Stimulated activated naive CD8-positive, alpha-beta T cell treated with anti-CD3 and anti-CD28 coated beads, Interleukin-15, amount 100 ng/mL, for 72 hours (primary cell): Measurements from ENCODE around the gene PDE9A.

Experiments used
- ATAC-seq: fragments of 150-1000 bp; cut with Tn5 transposase; 2 replicates; pipeline ENCODE4 v1.10.0; 2021; ENCODE audit warnings: mild to moderate bottlenecking, moderate library complexity
- DNase-seq, 2 donors: peaks; one replicate each; pipeline ENCODE4 v3.0.0; 2021 to 2022
- H3K27ac Mint-ChIP-seq, 2 donors: one replicate each; pipeline ENCODE4 v1.8.0; 2022; ENCODE audit warnings: mild to moderate bottlenecking in 2 of 2, mixed read lengths in 2 of 2, moderate library complexity in 2 of 2
- H3K27me3 Mint-ChIP-seq: one replicate; pipeline ENCODE4 v1.8.0; 2022; ENCODE audit warnings: mixed read lengths
- H3K4me1 Mint-ChIP-seq: one replicate; pipeline ENCODE4 v1.8.0; 2022; ENCODE audit warnings: mild to moderate bottlenecking, mixed read lengths
- H3K4me3 Mint-ChIP-seq, 2 donors: one replicate each; pipeline ENCODE4 v1.8.0; 2022; ENCODE audit warnings: mild to moderate bottlenecking in 2 of 2, mixed read lengths in 2 of 2, moderate library complexity in 1 of 2
- H3K9me3 Mint-ChIP-seq, 2 donors: one replicate each; pipeline ENCODE4 v1.8.0; 2022; ENCODE audit warnings: mixed read lengths in 2 of 2

The PDE9A gene

DNA sequence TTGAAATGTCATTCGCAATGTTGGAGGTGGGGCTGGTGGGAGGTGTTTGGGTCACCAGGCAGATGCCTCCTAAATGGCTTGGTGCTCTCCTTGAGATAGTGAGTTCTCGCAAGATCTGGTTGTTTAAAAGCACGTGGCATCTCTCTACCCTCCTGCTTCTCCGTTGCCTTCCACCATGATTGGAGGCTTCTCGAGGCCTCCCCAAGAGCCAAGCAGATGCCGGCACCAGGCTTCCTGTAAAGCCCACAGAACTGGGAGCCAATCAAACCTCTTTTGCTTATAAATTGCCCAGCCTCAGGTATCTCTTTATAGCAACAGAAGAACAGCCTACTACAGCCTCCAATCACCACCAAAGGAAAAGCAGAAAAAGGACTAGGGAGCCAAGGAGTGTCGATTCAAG is 80.5 kb downstream of the PDE9A start:
- Mint-ChIP-seq H3K4me1 (peaks cover 49% of the 10 kb centered on the region), H3K4me3 (no peak overlapping the region)
- ATAC-seq: no peak

DNA sequence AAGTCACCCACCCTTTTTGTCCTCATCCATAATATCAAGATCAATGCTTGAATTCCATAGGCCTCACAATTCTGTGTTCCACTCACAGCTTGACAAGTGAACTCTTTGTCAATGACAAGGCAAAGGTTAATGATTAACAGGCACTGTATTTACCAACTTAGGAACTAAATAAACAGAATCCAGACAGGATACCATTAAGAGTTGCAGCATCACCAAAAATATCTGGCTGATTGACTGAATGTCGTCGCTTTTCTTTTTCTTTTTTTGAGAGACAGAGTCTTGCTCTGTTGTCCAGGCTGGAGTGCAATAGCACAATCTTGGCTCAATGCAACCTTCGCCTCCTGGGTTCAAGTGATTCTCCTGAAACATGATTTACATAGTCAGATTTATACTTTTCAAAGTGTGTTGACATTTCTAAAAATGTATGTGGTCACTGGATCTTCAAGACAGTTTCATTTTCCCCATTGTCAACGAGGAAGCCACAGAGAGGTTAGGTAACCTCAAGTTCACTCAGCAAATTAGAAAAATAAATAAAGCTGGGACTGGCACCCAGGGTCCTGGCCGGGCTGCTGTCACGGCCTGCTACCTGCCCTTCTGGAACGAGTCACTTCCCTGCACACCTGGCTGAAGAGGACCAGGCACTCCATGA is 81.0 kb downstream of the PDE9A start:
- Mint-ChIP-seq H3K27me3 (no peaks in the 10 kb centered on the region), H3K4me3 (peak overlapping the region; percentile 42 to 70), H3K9me3 (peaks cover 0 to 4% of the 10 kb centered on the region in 2 donors), H3K27ac (peak overlapping the region in 1 of 2 donors; percentile 77), H3K4me1 (peaks cover 53% of the 10 kb centered on the region)
- DNase-seq: no peak
- ATAC-seq: peak; percentile 55

More for the DNA sequence above, 80.5 kb downstream of the PDE9A start:
- Mint-ChIP-seq H3K27ac (no peak overlapping the region), H3K27me3 (no peaks in the 10 kb centered on the region), H3K9me3 (peaks cover 0 to 10% of the 10 kb centered on the region in 2 donors)
- no peak for DNase-seq

DNA sequence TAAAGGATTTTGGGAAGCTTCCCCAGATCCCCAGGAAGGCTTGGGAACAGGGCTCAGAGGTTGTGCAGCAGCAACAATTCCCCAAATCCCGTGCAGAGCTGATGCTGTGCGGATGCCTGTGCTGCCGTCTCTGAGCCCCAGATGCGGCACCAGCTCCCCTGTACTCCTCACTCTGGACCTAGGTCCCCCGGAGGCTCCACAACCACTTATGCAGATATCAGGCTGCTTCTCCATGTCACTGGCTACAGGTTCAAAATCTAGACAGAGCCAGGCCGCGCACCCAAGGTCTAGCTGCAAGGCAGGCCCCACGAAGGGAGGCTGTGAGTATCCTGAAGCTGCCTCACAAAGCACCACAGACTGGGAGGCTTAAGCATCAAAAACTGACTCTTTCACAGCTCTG is 81.6 kb downstream of the PDE9A start:
- no peaks in the 10 kb centered on the region for H3K9me3 Mint-ChIP-seq
- no peaks in the 10 kb centered on the region for H3K27me3 Mint-ChIP-seq
- ATAC-seq: no peak
- peak overlapping the region in 1 of 2 donors; percentile 20 for H3K4me3 Mint-ChIP-seq
- H3K4me1 Mint-ChIP-seq: peaks cover 54% of the 10 kb centered on the region
- no peak overlapping the region for H3K27ac Mint-ChIP-seq
- no peak for DNase-seq

DNA sequence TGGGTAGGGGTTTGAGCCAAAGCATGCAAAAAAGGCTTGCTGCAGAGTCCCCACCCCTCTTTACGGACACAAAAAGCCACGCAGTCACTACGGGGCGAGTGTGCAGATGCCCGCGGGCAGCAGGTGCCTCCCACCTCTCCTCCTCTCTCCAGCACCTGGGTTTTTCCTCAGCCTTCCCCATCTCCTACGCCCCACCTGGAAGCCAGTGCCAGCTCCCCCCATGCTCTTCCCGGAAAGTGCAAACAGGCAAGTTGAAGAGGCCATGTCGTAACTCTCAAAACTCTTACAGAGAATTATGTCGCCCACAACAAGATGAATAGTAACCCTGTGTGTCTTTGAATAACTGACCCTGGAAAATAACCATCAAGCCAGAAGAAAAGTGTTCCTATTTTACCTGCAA is 82.5 kb downstream of the PDE9A start:
- Mint-ChIP-seq H3K27ac (peak overlapping the region in 1 of 2 donors; percentile 42), H3K27me3 (no peaks in the 10 kb centered on the region), H3K4me1 (peaks cover 54% of the 10 kb centered on the region), H3K9me3 (no peaks in the 10 kb centered on the region), H3K4me3 (no peak overlapping the region)
- DNase-seq: no peak
- ATAC-seq: no peak

DNA sequence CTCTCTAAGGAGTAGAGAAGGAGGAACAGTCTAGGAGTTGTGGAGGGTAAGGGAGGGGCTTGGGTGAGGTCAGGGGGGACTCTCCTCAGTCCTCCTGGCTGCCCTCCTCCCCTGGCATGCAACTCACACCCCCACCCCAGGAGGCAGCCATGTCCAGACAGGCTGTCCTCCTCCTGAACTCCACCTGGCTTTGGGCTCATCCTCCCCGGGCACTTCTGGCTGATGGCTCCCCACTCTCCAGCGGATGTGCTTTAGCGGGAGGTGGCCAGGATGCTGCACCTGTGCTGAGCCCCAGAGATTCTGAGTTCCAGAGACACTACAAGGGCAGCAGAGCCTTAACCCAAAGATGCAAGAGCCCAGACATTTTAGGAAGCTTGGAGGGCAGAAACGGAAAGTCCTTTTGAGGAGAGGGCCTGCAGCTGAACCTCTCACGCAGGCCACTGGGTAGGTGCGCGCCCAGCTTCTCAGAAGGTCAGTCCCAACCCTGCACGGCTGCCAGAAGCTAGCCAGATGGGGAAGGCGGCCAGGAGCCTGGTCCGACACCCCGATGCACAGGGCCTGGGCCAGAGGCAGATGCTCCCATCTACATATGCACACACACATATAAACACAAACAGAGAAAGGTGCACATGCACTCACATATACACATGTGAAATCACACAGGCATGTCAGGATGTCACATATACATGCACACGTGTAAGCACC is 83.4 kb downstream of the PDE9A start:
- H3K9me3 Mint-ChIP-seq: no peaks in the 10 kb centered on the region
- DNase-seq: no peak
- H3K27ac Mint-ChIP-seq: peak overlapping the region in 1 of 2 donors; percentile 99
- ATAC-seq: no peak
- H3K27me3 Mint-ChIP-seq: no peaks in the 10 kb centered on the region
- H3K4me1 Mint-ChIP-seq: peaks cover 54% of the 10 kb centered on the region
- H3K4me3 Mint-ChIP-seq: no peak overlapping the region

DNA sequence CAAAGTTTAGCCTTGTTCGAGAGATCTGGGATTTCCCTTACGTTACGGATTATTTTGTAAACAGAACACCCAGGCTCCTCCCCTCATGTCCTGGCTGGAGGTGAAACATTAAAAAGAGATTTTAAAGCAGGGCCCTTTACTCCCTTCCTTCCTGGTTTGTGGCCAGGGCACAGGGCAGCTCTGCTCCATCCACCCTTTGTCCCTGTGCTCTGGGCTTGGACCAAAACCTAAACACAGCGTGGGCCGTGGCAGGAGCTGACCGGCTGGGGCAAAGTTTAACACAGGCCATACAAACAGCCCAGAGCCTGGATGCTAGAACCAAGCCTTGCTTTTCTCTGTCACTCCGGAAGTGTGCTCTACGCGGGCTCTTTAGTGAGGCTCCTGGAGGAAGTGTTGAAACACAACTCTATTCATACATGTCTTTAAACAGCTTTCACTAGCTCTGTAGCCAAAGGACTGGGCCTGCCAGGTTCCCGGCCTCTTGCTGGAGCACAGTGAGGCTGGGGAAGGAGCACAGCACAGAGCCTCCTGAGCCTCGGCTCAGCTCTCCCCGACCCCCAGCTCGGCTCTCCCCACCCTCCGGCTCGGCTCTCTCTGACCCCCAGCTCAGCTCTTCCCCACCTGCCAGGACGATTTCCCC is 84.7 kb downstream of the PDE9A start:
- DNase-seq: peak; percentile 38 to 42
- no peaks in the 10 kb centered on the region for H3K27me3 Mint-ChIP-seq

DNA sequence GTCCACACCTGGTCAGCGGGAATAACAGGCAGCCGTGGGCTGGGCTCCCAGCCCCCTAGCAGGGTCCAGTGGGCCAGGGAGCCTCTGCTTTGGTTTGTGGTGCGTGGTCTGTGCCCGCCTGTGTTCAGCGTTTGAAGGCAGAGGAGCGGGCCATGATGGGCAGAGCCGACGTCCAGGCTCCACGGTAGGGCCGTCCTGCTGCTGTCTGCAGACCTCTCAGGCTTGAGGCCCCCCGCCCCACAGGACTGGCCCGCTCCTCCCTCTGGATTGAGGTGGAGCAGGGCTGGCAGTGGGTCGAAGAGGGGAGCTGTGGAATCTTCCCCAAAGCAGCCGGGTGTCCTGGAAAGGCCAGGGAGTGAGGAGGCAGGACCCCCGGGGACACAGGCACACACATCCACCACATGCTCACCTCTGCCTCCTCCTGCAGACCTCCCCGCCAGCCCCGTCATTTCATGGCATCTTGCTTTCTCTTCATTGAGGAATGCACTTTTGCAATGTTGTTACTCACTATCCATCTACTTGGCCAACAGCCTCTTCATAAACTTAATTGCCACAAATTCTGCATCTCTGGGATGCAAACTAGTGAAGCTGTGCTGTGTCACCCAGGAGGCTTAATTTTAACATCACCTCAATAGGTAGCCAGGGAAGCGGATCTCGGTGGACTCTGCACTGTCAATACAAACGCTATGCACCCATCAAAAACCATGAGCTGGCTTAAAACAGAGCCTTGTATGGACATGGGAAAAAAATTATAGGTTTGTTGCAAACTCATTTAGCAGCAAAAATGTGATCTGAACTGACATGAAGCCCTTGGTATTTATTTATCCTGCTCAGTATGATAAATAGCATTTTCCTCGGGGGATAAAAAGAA is 85.9 kb downstream of the PDE9A start:
- no peak for ATAC-seq
- H3K27me3 Mint-ChIP-seq: no peaks in the 10 kb centered on the region
- peaks cover 50% of the 10 kb centered on the region for H3K4me1 Mint-ChIP-seq
- H3K9me3 Mint-ChIP-seq: no peaks in the 10 kb centered on the region
- no peak overlapping the region for H3K4me3 Mint-ChIP-seq
- peak overlapping the region in 1 of 2 donors; percentile 77 for H3K27ac Mint-ChIP-seq
- DNase-seq: no peak

More for the DNA sequence above, 84.7 kb downstream of the PDE9A start:
- peak; percentile 89 for ATAC-seq
- Mint-ChIP-seq H3K9me3 (no peaks in the 10 kb centered on the region), H3K4me3 (peak overlapping the region; percentile 75 to 91), H3K4me1 (peaks cover 54% of the 10 kb centered on the region), H3K27ac (peak overlapping the region; percentile 99 to 100)

DNA sequence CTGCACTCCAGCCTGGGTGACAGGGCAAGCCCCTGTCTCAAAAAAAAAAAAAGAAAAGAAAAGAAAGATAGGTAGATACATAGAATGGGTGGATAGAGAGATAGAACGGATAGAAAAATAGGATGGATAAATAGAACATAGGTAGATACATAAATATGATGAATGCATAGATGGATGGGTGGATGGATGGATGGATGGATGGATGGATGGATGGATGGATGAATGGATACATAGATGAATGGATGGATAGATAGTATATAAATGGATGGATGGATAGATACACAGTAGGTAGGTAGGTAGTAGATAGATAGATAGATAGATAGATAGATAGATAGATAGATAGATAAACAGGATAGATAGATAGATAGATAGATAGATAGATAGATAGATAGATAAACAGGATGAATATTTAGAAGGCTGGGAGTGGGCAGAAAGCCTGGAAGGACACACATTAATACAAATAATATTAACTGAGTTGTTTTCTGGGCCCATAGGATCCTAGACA is 87.0 kb downstream of the PDE9A start:
- Mint-ChIP-seq H3K4me1 (peaks cover 50% of the 10 kb centered on the region), H3K4me3 (no peak overlapping the region), H3K27ac (peak overlapping the region in 1 of 2 donors; percentile 21), H3K9me3 (no peaks in the 10 kb centered on the region), H3K27me3 (no peaks in the 10 kb centered on the region)
- ATAC-seq (no peak), DNase-seq (no peak)

DNA sequence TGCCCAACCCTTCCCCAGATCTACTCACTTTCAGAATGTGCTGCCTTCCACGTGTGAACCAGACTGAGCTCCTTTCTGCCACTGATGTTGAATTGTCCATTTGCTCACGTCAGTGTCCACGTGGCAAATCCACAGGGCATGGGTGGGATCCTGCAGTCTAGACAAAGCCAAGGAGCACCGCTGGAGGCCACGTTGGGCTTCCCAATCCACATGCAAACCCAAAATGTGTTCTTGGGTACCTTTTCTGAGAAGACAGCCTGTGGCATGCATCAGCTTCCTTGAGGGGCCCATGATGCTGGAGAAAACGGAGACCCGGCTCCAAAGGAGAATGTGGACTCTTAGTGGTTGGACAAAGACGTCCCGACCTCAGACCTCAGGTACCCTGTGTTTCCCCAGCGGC is 87.6 kb downstream of the PDE9A start:
- Mint-ChIP-seq H3K4me3 (no peak overlapping the region), H3K4me1 (peaks cover 54% of the 10 kb centered on the region), H3K27me3 (no peaks in the 10 kb centered on the region), H3K27ac (no peak overlapping the region), H3K9me3 (no peaks in the 10 kb centered on the region)
- ATAC-seq (no peak), DNase-seq (no peak)

DNA sequence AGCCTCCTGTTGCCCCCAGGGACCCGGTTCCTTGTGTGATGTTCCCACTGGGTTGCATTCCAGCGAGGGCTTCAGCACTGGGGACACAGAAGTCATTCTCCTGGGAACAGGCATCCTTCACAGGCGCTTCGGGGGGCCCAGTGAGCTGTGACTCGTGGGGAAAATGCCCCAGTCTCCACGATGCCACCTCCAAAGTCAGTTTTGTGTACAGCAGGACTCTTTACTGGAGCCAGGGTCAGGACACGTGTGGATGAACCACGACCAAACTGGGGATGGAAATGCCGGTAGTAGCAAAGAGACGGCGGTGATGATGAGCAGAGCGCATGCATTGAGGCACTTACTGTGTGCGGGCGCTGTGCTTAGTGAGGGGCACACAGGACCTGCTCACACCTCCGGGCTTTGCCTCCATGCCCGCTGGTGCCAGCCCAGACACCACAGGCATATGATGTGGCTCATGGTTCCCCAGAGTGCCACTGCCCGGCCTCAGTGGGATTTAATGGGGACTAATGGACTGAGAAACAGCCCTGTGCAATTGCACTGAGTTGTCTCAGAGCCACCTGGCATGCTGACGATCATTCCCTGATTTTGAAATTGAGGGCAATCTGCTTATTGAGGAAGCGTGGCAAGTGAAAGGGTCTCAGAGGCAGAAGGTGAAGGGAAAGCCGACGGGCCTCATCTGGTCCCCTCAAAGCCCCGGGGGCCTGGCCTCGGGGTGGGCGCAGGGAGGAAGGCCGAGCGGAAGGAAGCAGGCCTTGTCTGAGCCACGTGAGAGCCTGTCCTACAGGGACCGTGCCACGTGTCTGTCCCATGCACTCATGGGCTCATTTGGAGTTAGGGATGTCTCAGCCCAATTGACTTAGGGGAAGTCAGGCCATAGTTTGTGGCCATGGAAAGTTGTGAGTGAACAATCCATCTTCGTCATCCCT is 91.4 kb downstream of the PDE9A start:
- H3K4me3 Mint-ChIP-seq: peak overlapping the region in 1 of 2 donors; percentile 3
- peak overlapping the region in 1 of 2 donors; percentile 64 for H3K27ac Mint-ChIP-seq
- no peak for ATAC-seq
- H3K27me3 Mint-ChIP-seq: no peaks in the 10 kb centered on the region
- DNase-seq: no peak
- H3K4me1 Mint-ChIP-seq: peaks cover 38% of the 10 kb centered on the region
- no peaks in the 10 kb centered on the region for H3K9me3 Mint-ChIP-seq

DNA sequence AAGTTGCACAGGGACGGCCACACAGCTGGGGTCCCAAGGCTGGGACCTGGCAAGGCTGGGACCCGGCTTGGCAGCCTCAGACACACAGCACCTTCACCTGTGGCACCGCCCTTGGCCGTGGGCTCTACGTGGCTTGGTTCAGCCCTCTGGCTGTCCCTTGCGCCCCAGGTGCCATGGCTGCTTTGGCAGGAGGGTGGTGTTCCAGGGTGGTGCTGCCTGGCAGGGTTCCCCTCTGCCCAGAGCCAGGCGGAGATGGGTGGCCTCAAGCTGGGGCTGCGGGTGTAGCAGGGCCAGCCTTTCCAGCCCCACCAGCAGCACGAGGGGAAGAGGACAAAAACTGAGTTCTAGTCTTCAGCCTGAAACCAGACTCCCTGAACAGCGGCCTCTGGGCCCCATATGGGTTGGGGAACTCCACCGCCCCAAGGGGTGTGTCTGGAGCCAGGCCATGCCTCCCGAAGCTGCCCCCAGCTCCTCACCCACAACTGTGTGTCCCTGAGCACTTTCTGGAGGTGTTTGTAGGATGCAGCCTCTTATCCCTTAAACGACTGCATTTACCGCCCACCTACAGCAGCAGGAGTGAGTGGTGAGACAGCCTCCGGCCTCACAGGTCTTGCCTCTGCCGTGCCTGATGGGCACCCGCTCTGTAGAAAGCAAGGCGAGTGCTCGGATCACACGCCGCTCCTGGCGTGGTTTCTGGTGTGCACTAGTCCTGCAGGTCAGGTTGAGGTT is 92.3 kb downstream of the PDE9A start:
- ATAC-seq (peak; percentile 78), DNase-seq (peak; percentile 17 to 56)
- H3K4me3 Mint-ChIP-seq: peak overlapping the region; percentile 82 to 83

DNA sequence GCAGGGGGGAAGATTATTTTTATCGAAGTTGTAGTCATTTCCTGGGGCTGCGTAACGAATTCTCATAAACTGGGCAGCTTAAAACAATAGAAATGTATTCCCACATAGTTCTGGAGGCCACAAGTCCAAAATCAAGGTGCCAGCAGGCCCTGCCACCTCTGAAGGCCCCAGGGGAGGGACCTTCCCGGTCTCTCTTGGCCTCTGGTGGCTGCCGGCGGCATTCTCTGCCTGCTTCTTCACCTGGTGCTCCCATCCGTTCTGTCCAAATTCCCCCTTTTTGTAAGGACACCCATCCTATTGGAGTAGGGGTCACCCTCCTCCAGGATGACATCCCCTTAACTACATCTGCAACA is 92.8 kb downstream of the PDE9A start:
- no peaks in the 10 kb centered on the region for H3K9me3 Mint-ChIP-seq
- ATAC-seq (no peak), DNase-seq (no peak)
- H3K27ac Mint-ChIP-seq: peak overlapping the region; percentile 98 to 99
- H3K4me1 Mint-ChIP-seq: peaks cover 38% of the 10 kb centered on the region
- H3K4me3 Mint-ChIP-seq: peak overlapping the region; percentile 82 to 83
- no peaks in the 10 kb centered on the region for H3K27me3 Mint-ChIP-seq

More for the DNA sequence above, 92.3 kb downstream of the PDE9A start:
- Mint-ChIP-seq H3K9me3 (no peaks in the 10 kb centered on the region), H3K4me1 (peaks cover 38% of the 10 kb centered on the region), H3K27ac (peak overlapping the region; percentile 98 to 99), H3K27me3 (no peaks in the 10 kb centered on the region)

DNA sequence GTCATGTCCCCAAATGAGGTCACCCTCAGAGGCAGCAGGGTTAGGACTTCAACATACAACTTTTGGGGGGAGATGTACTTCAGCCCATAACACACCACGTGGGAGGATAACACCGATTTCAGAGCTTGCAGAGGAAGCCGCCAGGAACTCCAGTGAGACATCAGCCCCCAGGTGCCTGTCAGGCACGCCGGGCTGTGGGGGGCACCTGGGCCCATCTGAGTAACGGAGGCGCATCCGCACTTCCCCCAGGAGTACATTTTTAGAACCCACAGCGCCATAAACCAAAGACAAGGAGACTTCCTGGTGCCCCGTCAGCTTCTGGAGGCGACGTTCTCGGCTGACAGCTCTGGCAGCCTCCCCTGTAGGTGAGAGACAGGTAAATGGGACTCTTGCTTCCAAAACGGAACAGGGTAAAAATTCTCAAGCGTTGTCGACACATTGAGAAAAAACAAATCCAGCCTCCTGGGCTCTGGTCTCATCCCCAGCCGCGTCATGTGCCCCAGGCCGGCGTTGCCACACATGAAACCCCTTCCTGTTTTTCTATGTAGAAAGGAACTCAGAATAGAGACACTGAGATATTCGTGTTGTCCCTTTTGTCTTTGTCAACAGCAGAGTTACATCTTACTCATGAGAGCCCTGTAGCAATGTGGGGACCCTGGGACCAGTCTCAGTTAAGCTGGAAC is 93.3 kb downstream of the PDE9A start:
- Mint-ChIP-seq H3K27me3 (no peaks in the 10 kb centered on the region), H3K4me3 (peak overlapping the region; percentile 82 to 83), H3K9me3 (no peaks in the 10 kb centered on the region), H3K4me1 (peaks cover 38% of the 10 kb centered on the region), H3K27ac (peak overlapping the region; percentile 98 to 99)
- DNase-seq: peak; percentile 41 to 48
- peak; percentile 76 for ATAC-seq
